ENCODE results near the gene ACTR5. TPM values are rescaled to one million over a fixed set of nuclear protein-coding genes. Genes with fewer than 3 reads are reported as not detected.

Gene ACTR5
- total RNA-seq, 1 experiment from 2014 or later = 9.8 TPM

DNA sequence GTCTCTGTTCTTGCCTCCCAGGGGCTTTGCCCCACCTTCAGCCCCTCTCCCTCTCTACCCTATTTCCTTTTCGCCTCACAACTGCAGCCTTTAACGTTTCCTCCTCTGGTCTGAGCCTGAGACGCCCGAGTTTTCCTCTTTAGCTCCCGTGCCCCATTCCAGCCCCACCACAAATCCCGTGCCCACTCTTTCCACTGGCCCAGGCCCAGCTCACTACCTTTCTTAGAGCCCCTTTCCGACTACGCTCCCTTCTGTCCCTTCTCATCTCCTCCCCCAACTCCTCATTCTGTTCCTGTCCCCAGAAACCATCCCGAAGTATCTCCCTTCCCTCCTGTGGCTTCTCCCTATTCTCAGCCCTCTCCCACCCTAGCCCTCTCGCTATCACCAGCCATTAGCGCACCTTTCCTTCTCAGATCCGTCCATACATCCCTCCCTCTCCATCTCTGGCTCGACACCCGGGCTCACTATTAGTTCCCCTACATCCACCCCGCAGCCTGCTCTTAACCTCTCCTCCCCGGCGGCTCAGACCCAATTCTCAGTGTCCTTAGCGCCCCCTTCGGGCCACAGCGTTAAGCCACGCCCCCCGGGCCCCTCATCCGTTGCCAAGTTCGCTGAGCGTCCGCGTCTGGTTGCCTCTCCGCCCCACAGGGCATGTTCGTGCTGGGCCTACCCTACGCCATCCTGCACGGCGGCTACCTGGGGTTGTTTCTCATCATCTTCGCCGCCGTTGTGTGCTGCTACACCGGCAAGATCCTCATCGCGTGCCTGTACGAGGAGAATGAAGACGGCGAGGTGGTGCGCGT, 21.3 kb upstream of the ACTR5 start (continued):
- TF ChIP-seq, protein P1, sequence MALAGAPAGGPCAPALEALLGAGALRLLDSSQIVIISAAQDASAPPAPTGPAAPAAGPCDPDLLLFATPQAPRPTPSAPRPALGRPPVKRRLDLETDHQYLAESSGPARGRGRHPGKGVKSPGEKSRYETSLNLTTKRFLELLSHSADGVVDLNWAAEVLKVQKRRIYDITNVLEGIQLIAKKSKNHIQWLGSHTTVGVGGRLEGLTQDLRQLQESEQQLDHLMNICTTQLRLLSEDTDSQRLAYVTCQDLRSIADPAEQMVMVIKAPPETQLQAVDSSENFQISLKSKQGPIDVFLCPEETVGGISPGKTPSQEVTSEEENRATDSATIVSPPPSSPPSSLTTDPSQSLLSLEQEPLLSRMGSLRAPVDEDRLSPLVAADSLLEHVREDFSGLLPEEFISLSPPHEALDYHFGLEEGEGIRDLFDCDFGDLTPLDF (CRISPR knock-in tag; IDR thresholded peaks at IDR 0.05) = no peak
- TF ChIP-seq, protein P2, sequence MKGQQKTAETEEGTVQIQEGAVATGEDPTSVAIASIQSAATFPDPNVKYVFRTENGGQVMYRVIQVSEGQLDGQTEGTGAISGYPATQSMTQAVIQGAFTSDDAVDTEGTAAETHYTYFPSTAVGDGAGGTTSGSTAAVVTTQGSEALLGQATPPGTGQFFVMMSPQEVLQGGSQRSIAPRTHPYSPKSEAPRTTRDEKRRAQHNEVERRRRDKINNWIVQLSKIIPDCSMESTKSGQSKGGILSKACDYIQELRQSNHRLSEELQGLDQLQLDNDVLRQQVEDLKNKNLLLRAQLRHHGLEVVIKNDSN (CRISPR knock-in tag; IDR thresholded peaks at IDR 0.05) = no peak; the same call in 1 of the 2 replicates
- TF ChIP-seq SP1 (CRISPR knock-in tag; conservative IDR thresholded peaks at IDR 0.05) = peak; percentile 94
- no peak for TF ChIP-seq ZNF671 (CRISPR knock-in tag; IDR thresholded peaks at IDR 0.05)
- no peak for TF ChIP-seq TCF7 (CRISPR knock-in tag; IDR thresholded peaks at IDR 0.05; ENCODE audit: low read depth)
- TF ChIP-seq NR2C2 (CRISPR knock-in tag; IDR thresholded peaks at IDR 0.05) = no peak
- no peak for TF ChIP-seq ZNF232 (CRISPR knock-in tag; IDR thresholded peaks at IDR 0.05)
- TF ChIP-seq, protein P3, sequence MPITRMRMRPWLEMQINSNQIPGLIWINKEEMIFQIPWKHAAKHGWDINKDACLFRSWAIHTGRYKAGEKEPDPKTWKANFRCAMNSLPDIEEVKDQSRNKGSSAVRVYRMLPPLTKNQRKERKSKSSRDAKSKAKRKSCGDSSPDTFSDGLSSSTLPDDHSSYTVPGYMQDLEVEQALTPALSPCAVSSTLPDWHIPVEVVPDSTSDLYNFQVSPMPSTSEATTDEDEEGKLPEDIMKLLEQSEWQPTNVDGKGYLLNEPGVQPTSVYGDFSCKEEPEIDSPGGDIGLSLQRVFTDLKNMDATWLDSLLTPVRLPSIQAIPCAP (CRISPR knock-in tag; IDR thresholded peaks at IDR 0.05) = no peak
- TF ChIP-seq CBFB (CRISPR knock-in tag; IDR thresholded peaks at IDR 0.05; ENCODE audit: low read depth) = no peak
- no peak for TF ChIP-seq PRRX2 (CRISPR knock-in tag; IDR thresholded peaks at IDR 0.05)
- no peak for TF ChIP-seq TEAD4 (CRISPR knock-in tag; IDR thresholded peaks at IDR 0.05)
- no peak for TF ChIP-seq KAT7 (CRISPR knock-in tag; IDR thresholded peaks at IDR 0.05; ENCODE audit: borderline replicate concordance)
- TF ChIP-seq FOXP4 (CRISPR knock-in tag; IDR thresholded peaks at IDR 0.05) = no peak
- no peak for TF ChIP-seq MLX (CRISPR knock-in tag; IDR thresholded peaks at IDR 0.05)
- no peak for TF ChIP-seq SMAD4 (CRISPR knock-in tag; IDR thresholded peaks at IDR 0.05)
- no peak for TF ChIP-seq FOXJ3 (CRISPR knock-in tag; IDR thresholded peaks at IDR 0.05; ENCODE audit: borderline replicate concordance)
- TF ChIP-seq, protein P4, sequence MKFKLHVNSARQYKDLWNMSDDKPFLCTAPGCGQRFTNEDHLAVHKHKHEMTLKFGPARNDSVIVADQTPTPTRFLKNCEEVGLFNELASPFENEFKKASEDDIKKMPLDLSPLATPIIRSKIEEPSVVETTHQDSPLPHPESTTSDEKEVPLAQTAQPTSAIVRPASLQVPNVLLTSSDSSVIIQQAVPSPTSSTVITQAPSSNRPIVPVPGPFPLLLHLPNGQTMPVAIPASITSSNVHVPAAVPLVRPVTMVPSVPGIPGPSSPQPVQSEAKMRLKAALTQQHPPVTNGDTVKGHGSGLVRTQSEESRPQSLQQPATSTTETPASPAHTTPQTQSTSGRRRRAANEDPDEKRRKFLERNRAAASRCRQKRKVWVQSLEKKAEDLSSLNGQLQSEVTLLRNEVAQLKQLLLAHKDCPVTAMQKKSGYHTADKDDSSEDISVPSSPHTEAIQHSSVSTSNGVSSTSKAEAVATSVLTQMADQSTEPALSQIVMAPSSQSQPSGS (CRISPR knock-in tag; IDR thresholded peaks at IDR 0.05; ENCODE audit: borderline replicate concordance, low read depth) = no peak
- TF ChIP-seq, protein P5, sequence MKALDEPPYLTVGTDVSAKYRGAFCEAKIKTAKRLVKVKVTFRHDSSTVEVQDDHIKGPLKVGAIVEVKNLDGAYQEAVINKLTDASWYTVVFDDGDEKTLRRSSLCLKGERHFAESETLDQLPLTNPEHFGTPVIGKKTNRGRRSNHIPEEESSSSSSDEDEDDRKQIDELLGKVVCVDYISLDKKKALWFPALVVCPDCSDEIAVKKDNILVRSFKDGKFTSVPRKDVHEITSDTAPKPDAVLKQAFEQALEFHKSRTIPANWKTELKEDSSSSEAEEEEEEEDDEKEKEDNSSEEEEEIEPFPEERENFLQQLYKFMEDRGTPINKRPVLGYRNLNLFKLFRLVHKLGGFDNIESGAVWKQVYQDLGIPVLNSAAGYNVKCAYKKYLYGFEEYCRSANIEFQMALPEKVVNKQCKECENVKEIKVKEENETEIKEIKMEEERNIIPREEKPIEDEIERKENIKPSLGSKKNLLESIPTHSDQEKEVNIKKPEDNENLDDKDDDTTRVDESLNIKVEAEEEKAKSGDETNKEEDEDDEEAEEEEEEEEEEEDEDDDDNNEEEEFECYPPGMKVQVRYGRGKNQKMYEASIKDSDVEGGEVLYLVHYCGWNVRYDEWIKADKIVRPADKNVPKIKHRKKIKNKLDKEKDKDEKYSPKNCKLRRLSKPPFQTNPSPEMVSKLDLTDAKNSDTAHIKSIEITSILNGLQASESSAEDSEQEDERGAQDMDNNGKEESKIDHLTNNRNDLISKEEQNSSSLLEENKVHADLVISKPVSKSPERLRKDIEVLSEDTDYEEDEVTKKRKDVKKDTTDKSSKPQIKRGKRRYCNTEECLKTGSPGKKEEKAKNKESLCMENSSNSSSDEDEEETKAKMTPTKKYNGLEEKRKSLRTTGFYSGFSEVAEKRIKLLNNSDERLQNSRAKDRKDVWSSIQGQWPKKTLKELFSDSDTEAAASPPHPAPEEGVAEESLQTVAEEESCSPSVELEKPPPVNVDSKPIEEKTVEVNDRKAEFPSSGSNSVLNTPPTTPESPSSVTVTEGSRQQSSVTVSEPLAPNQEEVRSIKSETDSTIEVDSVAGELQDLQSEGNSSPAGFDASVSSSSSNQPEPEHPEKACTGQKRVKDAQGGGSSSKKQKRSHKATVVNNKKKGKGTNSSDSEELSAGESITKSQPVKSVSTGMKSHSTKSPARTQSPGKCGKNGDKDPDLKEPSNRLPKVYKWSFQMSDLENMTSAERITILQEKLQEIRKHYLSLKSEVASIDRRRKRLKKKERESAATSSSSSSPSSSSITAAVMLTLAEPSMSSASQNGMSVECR (CRISPR knock-in tag; IDR thresholded peaks at IDR 0.05; ENCODE audit: borderline replicate concordance) = no peak
- no peak for TF ChIP-seq AFF4 (CRISPR knock-in tag; IDR thresholded peaks at IDR 0.05; ENCODE audit: borderline replicate concordance)
- TF ChIP-seq, protein P6, sequence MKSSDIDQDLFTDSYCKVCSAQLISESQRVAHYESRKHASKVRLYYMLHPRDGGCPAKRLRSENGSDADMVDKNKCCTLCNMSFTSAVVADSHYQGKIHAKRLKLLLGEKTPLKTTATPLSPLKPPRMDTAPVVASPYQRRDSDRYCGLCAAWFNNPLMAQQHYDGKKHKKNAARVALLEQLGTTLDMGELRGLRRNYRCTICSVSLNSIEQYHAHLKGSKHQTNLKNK (CRISPR knock-in tag; IDR thresholded peaks at IDR 0.05) = no peak
- TF ChIP-seq, protein P7, sequence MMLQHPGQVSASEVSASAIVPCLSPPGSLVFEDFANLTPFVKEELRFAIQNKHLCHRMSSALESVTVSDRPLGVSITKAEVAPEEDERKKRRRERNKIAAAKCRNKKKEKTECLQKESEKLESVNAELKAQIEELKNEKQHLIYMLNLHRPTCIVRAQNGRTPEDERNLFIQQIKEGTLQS (CRISPR knock-in tag; conservative IDR thresholded peaks at IDR 0.05) = no peak
- no peak for TF ChIP-seq NFE2L1 (CRISPR knock-in tag; IDR thresholded peaks at IDR 0.05)
- TF ChIP-seq NFATC4 (CRISPR knock-in tag; IDR thresholded peaks at IDR 0.05) = no peak
